Muscle of back (tissue), 11 donors: ENCODE measurements around the gene SMAD6. TPM values are rescaled to one million over a fixed set of nuclear protein-coding genes. Genes with fewer than 3 reads are reported as not detected.

ENCODE experiments used
- DNase-seq, 3 donors: peaks; one replicate each; pipeline versions ENCODE4 v3.0.0 to v3.0.0-alpha.2; 2013
- polyA plus RNA-seq, 10 donors: library from polyadenylated mRNA; unstranded; fragments of 120-200 nt; gene quantifications; one replicate each; pipeline ENCODE4 v1.2.1, GENCODE V29; 2013; ENCODE audit not compliant: insufficient read length in 10 of 10

Gene SMAD6
- polyA plus RNA-seq, 10 donors = 2.3 to 9.1 (median 4.3) TPM

GRCh38 chr15:66772604-66773128 lies 70.6 kb downstream of the SMAD6 start:
- no peak for DNase-seq

DNA sequence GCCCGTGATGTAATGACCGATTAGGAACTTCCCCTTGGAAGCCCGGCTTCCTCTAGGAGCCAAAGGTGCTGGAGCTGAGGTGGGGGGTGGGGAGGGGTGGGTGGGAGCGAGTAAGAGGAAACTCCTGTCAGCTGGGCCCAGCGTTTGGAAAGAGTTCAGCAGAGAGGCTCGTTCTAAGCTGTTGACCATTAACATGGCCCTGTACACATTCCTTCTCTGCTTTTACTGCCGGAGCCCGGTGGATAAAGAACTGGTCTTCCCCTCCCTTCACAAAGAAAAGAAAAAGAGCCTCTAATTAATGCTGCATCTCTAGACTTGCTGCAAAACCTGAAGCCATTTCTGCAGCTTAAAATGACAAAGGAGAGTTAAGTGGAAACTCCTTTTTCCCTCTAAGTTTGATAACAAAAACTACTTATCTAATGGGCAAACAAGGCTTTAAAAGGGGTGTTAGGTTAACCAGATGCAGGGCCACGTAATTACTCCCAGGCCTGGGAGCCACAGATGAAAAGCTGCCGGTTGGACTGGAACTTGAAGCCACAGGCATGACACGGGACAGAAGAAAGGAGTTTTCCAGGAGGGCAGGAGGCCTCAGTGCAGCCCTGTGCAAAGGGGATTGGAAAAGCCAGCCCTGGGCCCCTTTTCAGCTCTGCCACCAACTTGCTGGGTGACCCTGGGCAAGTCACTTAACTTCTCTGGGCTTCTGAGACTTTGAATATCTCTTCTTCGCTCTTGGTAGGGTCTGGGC lies 71.3 kb downstream of the SMAD6 start:
- peak; percentile 33 to 83 (median 76) for DNase-seq

GRCh38 chr15:66774001-66774814 lies 72.2 kb downstream of the SMAD6 start:
- peak; percentile 78 to 93 (median 84) for DNase-seq

GRCh38 chr15:66775127-66776105 lies 73.4 kb downstream of the SMAD6 start:
- DNase-seq = no peak

- no peak for DNase-seq
These were observed 75.0 kb downstream of the SMAD6 start for GRCh38 chr15:66777054-66777453.

DNA sequence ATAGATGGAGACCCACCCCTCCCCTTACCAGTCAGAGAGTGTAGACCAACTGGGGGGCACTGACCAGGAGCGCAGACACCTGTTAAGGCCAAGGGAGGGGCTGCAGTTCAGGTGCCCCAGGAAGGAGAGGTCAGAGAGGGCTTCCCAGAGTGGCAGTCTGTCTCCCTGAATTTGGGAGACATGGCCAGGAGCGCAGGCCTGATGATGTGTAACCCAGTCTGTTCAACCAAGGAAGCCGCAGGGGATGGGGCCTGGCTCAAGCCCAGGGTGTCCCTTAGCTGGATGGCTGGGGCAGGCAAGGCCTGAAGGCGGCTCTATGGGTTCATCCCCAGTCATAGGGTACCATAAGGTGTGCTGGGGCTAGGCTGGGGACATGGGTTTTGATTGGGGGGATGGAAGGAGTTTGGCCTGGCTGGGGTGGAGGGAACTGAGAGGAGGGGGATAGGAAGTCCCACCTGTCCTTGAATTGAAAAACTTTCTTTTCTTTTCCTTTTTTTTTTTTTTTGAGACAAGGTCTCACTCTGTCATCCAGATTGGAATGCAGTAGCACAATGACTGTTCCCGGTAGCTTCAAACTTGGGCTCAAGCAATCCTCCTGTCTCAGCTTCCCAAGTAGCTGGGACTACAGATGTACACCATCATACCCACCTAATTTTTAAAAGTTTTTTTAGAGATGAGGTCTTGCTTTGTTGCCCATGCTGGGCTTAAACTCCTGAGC lies 75.7 kb downstream of the SMAD6 start:
- no peak for DNase-seq

DNA sequence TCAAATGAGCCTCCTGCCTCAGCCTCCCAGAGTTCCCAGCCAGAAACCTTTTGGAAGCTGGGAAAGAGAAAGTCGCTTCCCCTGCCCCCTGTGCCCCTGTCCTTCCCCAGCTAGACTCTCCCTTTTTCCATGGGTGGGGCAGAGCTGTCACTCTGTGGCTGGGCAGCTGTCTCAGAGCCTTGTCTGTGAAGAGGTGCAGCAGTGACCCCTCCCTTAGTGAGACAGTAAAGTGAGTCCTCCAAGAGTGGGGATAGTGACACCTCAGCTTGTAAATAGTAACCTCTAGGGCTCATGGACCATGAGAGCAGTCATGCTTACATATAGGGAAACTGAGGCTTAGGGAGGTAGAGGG lies 76.3 kb downstream of the SMAD6 start:
- no peak for DNase-seq

DNA sequence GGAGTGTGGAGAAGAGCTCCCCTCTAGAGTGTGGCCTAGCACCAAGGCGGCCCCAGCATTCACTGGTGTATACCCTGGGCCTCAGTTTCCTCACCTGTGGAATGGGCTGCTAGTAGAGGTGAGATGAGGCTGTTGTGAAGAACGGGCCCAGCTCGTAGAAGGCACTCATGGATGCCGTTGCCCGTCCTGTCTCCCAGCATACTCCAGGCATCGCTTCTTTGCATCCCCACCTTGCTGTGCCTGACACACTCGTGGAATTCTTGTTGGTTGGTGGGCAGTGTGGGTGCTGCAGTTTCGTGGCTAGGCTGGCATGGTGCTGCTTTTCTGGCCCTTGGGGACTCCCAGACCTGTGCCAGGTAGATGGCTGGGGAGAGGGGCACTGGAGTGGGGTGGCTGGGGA lies 76.7 kb downstream of the SMAD6 start:
- DNase-seq = no peak

DNA sequence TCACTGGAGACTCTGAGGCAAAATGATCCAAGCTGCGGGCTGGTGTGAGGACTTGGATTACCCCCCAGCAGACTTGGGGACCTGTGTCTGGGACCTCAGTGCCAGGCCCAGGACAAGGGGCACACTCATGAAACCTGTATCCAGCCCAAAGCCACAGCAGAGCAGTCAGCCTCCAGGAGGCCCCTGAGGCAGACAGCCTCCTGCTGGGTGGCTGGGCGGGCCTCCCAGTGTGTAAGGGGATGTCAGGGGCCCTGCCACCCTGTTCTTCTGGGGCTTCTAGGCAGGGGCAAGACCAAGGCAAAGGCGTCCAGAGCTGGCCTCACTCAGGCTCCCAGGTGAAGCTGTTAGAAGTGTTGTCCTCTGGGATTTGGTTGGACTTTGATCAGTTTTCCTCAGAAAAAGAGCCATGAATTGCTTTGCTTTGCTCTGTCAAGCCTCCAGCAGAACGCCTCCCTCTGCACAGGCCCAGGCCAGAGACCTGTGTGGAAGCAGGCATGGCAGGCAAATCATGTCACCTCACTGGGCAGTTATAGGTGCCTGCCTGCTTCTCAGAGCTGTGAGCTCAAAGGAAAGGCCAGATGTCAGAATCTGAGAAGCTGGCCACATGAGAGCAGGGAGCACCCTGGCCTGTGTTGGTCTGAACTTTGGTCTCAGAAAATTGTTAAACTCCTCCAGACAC lies 77.4 kb downstream of the SMAD6 start:
- DNase-seq = no peak

DNA sequence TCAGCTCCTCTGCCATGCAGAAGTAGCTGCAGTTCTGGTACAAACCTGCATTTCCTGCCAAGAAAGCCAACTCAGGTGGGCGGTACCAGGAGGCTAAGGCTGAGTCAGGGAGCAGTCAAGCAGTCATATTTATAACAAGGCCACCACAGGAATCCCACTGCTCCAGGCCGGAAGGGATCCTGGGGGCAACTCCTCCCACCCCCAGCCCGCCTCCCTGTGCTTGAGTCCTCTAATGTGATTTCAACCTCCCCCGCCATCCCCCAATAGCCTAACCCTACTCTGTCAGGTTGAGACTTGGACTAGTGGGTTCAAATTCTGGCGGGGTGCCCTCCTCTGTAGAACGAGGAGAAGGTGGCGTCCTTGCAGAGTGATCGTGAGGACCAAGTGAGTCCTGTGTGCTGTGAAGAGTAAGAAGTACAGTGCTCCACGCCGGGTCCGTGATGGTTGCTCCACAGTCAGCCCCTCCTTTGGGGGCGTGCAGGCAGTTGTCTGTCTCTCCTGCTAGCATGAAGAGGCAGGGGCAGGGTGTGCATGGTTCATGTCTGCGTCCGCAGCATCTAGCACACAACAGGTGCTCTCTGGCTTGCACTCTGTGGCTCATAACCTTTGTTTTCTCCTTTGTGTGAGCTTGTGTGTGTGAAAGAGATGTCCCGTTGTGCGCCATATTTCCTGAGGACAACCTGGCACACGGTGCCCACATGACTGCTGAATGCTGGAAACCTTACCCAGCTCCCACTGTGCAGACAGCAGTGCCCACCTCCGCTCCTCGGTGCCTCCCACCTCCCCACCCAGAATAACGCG lies 78.3 kb downstream of the SMAD6 start:
- DNase-seq = peak in 1 of 3 donors; percentile 60

DNA sequence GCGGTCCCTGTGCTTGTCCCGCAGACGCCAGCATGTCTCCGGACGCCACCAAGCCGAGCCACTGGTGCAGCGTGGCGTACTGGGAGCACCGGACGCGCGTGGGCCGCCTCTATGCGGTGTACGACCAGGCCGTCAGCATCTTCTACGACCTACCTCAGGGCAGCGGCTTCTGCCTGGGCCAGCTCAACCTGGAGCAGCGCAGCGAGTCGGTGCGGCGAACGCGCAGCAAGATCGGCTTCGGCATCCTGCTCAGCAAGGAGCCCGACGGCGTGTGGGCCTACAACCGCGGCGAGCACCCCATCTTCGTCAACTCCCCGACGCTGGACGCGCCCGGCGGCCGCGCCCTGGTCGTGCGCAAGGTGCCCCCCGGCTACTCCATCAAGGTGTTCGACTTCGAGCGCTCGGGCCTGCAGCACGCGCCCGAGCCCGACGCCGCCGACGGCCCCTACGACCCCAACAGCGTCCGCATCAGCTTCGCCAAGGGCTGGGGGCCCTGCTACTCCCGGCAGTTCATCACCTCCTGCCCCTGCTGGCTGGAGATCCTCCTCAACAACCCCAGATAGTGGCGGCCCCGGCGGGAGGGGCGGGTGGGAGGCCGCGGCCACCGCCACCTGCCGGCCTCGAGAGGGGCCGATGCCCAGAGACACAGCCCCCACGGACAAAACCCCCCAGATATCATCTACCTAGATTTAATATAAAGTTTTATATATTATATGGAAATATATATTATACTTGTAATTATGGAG lies 79.1 kb downstream of the SMAD6 start:
- no peak for DNase-seq

DNA sequence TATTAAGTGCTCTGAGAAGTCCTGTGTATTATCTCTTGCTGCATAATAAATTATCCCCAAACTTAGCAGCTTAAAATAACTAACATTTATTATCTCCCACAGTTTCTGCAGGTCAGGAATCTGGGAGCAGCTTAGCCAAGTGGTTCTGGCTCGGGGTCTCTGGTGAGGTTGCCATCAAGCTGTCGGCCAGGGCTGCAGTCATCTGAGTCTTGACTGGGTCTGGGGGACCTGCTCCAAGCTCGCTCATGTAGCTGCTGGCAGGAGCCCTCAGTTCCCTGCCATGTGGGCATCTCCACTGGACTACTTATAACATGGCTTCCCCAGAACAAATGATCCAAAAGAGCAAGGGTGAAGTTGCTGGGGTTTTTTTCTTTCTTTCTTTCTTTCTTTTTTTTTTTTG lies 80.7 kb downstream of the SMAD6 start:
- DNase-seq = no peak

- no peak for DNase-seq
These were observed 81.3 kb downstream of the SMAD6 start for GRCh38 chr15:66783314-66783713.

- DNase-seq = no peak
These were observed 81.7 kb downstream of the SMAD6 start for GRCh38 chr15:66783725-66784124.

DNA sequence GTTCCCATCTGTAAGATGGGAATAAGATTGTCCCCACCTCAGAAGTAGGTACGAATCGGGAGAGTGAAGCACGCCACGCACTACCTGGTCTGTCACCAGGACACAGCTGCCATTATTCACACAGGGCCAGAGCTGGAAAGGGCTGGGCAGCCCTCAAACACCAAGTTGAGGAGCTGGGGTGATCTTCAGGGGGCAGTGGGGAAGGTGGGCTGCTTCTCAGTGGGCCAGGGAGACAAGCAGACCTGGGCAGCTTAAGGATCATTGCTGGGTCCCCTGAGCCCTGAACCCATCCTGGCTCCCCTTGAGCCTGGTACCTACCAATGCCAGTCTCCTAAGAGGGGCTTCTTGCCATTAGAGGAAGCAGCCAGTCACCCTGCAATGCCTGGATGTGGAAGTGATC lies 82.1 kb downstream of the SMAD6 start:
- no peak for DNase-seq

GRCh38 chr15:66785637-66786036 lies 83.6 kb downstream of the SMAD6 start:
- peak in 1 of 3 donors; percentile 61 for DNase-seq

DNA sequence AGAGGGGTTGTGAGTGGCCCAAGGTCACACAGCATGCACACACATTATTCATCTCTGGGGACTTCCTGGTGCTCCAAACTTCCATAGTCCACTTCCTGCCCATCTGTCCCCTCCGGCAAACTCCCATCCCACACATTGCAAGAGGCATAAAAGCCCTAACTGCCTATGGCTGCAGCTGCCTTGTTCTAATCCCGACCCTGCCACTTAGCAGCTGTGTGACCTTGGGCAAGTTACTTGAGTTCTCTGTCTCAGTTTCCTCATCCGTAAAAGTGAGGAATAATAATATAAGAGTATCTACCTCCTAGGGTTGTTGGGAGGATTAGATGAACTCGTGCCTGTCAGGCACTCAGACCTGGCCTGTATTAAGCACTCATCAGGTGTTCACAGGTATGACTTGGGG lies 84.2 kb downstream of the SMAD6 start:
- no peak for DNase-seq

DNA sequence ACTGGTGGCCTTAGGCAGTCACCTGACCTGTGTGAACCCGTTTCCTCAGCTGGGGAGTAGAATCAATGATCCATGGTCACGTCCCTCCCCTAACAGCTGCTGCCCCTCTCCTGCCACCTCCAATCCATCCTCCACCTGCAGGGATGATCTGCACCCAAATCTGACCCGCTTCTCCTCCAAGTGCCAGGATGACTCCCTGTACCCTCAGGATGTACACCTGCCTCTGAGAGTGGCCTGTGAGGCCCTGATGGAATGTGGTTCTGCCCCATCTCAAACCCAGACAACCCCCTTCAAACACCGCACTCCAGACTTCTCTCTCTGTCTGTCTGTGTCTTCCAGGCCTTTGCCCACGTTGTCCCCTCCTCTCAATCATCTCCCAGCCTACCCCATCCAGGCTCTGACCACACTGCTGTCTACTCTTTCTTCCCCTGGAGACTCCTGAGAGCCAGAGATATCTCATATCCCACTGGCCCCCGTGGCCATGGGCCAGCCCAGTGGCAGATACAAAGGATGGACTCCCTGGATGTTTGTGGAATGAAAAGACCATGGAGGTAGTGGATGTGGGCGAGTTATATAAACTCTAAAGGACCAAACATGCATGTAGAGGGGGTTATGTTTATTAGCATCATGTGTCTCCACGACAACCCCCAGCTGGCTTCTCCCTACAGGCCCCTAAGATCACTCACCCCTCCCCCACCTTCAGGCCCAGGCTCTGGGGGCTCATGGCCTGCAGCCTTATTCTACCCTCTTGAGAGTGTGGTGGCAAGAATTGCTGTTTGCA lies 84.9 kb downstream of the SMAD6 start:
- DNase-seq = no peak
